Measurements from ENCODE around the gene CNPY1.

The CNPY1 gene

GRCh38 chr7:155469311-155470185 is 76.8 kb downstream of the CNPY1 start:
- DNase-seq (ENCODE audit: extremely low read depth in 1 of 2, low read depth in 1 of 2), result no peak

DNA sequence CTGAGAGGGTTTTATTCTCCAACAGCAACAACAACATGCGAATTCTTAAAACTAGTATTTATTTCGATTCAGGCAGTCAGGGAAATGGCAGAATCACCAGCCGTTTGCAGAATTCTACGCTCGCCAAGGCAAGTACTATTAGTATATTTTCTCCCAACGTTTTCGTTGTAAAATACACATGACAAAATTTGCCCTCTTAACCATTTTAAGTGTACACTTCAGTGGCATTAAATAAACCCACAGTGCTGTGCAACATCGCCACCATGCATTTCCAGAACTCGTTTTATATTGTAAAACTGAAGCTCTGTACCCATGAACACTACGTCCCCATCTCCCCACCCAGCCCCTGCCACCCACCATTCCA is 77.6 kb downstream of the CNPY1 start:
- DNase-seq (ENCODE audit: extremely low read depth in 1 of 2, low read depth in 1 of 2), result no peak

- DNase-seq (ENCODE audit: extremely low read depth in 1 of 2, low read depth in 1 of 2), result no peak
Measured at GRCh38 chr7:155467846-155468784, 78.2 kb downstream of the CNPY1 start.

- peak; percentile 31 to 33 for DNase-seq (ENCODE audit: extremely low read depth in 1 of 2, low read depth in 1 of 2)
Measured at GRCh38 chr7:155466814-155467733, 79.3 kb downstream of the CNPY1 start.

GRCh38 chr7:155466142-155466813 is 80.1 kb downstream of the CNPY1 start:
- DNase-seq (ENCODE audit: extremely low read depth in 1 of 2, low read depth in 1 of 2), result no peak

GRCh38 chr7:155465761-155466141 is 80.6 kb downstream of the CNPY1 start:
- no peak for DNase-seq (ENCODE audit: extremely low read depth in 1 of 2, low read depth in 1 of 2)

- DNase-seq (ENCODE audit: extremely low read depth in 1 of 2, low read depth in 1 of 2), result no peak
Measured at GRCh38 chr7:155464948-155465739, 81.2 kb downstream of the CNPY1 start.

DNA sequence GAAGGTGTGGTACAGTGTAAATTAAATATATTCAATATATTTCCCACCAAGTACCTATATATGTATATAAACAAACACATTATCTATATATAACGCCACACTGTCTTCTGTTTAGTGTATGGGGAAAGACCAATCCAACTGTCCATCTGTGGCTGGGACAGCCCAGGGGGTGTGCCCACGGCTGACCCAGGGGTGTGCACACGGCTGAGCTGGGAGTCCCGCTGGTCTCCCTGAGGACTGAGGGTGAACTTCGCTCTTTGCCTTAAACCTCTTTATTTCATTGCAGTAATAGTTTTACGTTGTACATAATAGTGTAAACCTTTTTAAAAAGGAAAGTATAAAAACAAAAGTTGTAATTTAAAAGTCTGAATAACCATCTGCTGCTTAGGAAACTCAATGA is 82.2 kb downstream of the CNPY1 start:
- no peak for DNase-seq (ENCODE audit: extremely low read depth in 1 of 2, low read depth in 1 of 2)

DNA sequence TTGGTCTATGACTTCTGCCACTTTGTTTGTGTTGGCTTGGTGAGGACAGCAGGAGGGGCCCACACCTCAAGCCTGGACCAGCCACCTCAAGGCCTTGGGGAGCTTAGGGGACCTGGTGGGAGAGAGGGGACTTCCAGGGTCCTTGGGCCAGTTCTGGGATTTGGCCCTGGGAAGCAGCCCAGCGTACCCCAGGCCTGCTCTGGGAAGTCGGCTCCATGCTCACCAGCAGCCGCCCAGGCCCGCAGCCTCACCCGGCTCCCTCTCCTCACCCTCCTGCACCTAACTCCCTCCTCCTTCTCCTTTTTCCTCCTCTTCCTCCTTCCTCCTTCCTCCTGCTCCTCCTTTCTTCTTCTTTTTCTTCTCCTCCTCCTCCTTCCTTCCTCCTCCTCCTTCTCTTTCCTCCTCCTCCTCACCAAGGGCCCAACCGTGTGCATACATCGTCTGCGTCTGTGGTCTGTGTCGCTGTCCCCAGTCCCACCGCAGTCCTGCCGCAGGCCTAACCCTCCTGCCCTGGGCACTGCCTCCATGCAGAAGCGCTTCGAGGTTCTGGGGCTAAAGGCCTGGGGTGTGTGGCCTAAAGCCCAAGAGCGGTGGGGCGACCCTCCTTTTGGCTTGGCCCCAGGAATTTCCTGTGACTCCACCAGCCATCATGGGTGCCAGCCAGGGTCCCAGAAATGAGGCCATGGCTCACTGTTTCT is 83.1 kb downstream of the CNPY1 start:
- DNase-seq (ENCODE audit: extremely low read depth in 1 of 2, low read depth in 1 of 2), result no peak

- DNase-seq (ENCODE audit: extremely low read depth in 1 of 2, low read depth in 1 of 2), result no peak
Measured at GRCh38 chr7:155462163-155462735, 84.1 kb downstream of the CNPY1 start.

- DNase-seq (ENCODE audit: extremely low read depth in 1 of 2, low read depth in 1 of 2), result no peak
Measured at GRCh38 chr7:155461631-155462030, 84.7 kb downstream of the CNPY1 start.

GRCh38 chr7:155460926-155461613 is 85.3 kb downstream of the CNPY1 start:
- no peak for DNase-seq (ENCODE audit: extremely low read depth in 1 of 2, low read depth in 1 of 2)

GRCh38 chr7:155459700-155460461 is 86.5 kb downstream of the CNPY1 start:
- no peak for DNase-seq (ENCODE audit: extremely low read depth in 1 of 2, low read depth in 1 of 2)

GRCh38 chr7:155458878-155459699 is 87.3 kb downstream of the CNPY1 start:
- DNase-seq (ENCODE audit: extremely low read depth in 1 of 2, low read depth in 1 of 2), result no peak

GRCh38 chr7:155458111-155458877 is 88.1 kb downstream of the CNPY1 start, which contains the start of gene EN2:
EN2 (plus strand) TSS chr7:155458129; CDS start chr7:155458378, 249 bp downstream.
- no peak for DNase-seq (ENCODE audit: extremely low read depth in 1 of 2, low read depth in 1 of 2)

All from stimulated activated CD8-positive, alpha-beta memory T cell treated with anti-CD3 and anti-CD28 coated beads, Interleukin-7, amount 100 ng/mL, for 48 hours (primary cell).